Measurements from ENCODE around the gene GVQW3.

- no peak for TF ChIP-seq ZNF274 (IDR thresholded peaks at IDR 0.05; ENCODE audit: low read depth, low read length)
- no peak for TF ChIP-seq YY1 (IDR thresholded peaks at IDR 0.05; ENCODE audit: insufficient read depth, insufficient read length)
- TF ChIP-seq SUZ12 (IDR thresholded peaks at IDR 0.05; ENCODE audit: extremely low read depth, insufficient read depth, insufficient read length) = no peak
These were observed 13.3 kb downstream of the GVQW3 start for GRCh38 chr11:76394411-76394810.
